HG02678 (cell line): Measurements from ENCODE around the gene ACTR2.
"Not testable (repeated sequence)": the region's sequence is repeated elsewhere in the genome, so short reads cannot be mapped to it uniquely, and the experiment has no call there.

Experiments
- ATAC-seq: cut with Tn5 transposase; IDR thresholded peaks from one replicate; pipeline ENCODE4 v1.9.1; 2021; ENCODE audit warnings: mild to moderate bottlenecking, moderate library complexity; ENCODE audit not compliant: unreplicated experiment

Gene ACTR2

DNA sequence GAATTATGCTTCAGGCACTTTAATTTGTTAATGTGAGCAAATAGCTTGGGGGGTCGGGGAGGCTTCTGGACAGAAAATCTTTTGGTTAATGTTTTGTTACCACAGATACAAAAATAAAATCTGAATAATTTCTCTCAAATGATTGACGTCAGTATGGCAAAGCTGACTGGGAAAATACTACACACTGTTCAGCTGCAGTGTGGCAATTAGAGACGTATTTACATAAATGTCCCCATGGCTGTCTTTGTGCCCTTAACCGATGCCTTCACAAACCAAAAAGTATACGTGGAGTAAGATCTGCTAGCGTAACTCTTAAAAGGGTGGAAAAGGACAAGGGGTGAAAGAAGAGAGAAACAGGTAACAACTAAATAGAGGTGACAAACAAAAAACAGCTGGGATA, 83.4 kb downstream of the ACTR2 start:
- no peak for ATAC-seq

DNA sequence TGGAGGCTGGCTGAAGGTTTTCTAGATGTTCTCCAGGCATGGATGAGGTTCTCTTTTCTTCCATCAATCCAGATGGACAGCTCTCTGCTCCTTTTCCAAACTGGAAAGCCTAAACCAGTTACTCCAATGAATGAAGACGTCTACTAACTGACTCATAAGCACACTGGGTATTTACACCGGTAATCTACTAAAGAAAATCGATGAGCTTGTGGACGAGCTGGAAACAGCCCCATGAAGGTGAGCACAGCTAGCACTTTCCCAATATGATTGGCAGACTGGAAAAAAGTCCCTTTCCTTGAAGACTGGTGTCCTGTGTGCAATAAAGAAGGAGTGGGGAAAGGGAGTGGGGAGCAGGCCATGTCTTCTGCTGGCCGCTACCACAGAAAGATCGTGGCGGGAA, 84.0 kb downstream of the ACTR2 start:
- no peak for ATAC-seq

DNA sequence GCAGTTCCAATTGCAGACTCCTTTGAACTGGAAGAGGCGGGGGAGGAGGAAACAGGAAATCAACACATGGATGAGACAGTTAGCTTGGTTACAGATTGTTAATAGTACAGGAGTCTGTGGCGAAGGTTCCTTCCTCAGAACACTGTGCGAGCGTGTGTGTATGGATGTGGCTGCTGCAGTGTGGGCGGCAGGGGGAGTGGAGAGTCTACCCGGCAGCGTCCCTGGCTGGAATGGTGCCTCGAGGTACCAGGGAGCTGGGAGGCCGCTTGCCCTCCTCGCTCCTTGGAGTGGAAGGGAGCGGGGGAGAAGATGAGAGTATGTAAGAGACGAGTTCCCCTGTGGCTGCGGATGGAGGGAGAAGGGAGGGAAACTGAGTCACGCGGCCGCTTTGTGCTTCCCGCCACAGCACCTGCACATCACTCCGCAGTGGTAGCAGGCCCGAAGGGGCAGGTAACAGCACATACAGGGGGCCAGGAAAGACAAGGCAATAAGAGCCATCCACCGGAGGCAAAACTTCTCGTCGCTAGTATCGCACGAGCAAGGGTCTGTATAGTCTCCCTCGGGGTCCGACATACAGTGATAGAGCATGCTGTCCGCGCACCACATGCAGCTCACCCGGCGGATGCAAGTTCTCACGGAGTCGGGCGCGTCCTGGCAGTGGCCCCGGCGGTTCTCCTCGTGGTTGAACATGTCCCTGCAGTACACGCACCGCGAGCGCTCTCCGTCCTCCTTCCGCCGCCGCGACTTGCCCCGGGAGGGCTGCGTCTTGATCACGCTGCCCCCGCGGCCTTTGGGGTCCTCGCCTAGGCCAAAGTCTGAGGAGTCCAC, 85.7 kb downstream of the ACTR2 start:
- no peak for ATAC-seq

DNA sequence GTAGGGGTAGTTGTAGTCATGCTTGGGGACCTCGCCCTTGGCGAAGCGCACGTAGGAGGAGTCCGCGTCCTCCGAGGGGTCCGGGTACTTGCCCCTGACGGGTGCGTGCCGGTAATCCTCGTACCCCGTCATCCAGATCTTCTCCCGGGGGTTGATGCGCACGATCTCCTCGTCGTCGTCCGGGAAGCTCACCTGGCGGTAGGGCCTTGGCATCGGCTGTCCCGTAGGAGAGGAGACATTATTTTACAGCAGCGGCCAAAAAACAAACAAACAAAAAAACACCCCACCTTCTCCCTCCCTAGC, 86.3 kb downstream of the ACTR2 start:
- ATAC-seq = no peak

DNA sequence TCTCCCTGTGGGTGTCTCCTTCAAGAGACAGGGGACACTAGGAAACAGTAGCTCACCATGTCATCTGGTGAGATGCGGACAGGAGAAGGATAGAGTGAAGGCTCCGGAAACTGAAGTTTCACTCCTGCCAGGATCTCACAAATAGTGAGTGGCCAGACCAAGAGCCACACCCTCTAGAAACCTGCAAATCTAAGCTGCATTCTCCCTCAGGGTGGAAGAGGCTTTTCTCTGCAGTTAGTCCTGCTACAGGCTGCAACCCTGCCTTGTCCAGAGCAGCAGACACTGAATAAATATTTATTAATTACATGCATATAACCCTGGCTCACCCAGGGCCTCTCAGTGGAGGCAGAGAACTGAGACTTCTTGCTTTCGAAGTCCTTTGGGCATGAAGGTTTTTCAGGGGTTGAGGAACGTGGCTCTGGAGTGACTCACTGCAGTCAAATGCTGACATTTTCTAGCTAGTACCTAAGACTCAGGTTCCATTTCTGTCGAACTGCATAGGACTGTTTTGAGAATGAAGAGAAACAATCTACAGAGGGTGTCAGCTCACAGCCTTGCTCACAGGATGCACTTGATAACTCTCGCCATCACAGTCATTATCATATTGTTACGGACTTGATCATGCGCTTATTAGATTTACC, 87.3 kb downstream of the ACTR2 start:
- no peak for ATAC-seq

DNA sequence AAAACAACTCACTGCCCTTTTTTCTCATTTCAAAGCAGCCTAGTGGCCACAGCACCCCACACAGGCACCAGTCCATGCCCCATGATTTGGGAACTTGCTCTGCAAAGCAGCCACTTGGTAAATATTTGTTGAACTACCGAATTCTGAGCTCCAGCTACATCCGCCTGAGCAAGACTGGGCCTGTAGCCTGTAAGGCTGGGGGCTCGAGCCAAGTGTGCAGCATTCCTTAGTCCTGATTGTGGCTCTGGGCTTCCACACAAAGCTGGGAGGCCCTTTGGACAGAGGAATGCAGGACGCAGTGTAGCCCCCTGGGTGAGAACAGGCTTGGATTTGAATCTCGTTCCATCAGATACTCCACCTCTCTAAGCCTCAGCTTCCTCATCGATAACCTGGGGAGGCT, 88.4 kb downstream of the ACTR2 start:
- no peak for ATAC-seq

DNA sequence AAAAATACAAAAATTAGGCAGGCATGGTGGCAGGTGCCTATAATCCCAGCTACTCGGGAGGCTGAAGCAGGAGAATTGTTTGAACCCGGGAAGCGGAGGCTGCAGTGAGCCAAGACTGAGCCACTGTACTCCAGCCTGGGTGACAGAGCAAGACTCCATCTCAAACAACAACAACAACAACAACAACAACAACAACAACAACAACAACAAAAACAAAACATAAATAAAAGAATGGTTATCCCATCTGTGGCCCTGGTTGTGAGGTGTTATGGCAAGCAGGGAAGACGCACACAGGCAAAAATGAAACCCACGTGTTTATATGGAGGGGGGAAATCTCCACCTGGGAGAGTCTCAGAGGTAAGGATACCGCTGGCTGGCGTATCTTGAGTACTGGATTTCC, 89.7 kb downstream of the ACTR2 start:
- not testable (repeated sequence) for ATAC-seq

DNA sequence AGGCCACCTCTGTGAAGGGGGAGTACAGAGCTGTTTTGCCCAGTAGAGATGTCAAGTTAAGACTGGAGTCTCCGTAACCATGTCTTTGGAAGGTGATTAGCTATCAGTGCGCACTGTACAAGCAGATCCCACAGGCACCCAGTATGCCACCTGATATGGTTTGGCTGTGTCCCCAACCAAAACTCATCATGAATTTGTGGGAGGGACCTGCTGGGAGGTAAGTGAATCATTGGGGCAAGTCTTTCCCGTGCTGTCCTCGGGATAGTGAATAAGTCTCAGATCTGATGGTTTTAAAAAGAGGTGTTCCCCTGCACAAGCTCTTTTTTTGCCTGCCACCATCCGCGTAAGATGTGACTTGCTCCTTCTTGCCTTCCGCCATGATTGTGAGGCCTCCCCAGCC, 90.2 kb downstream of the ACTR2 start:
- no peak for ATAC-seq

DNA sequence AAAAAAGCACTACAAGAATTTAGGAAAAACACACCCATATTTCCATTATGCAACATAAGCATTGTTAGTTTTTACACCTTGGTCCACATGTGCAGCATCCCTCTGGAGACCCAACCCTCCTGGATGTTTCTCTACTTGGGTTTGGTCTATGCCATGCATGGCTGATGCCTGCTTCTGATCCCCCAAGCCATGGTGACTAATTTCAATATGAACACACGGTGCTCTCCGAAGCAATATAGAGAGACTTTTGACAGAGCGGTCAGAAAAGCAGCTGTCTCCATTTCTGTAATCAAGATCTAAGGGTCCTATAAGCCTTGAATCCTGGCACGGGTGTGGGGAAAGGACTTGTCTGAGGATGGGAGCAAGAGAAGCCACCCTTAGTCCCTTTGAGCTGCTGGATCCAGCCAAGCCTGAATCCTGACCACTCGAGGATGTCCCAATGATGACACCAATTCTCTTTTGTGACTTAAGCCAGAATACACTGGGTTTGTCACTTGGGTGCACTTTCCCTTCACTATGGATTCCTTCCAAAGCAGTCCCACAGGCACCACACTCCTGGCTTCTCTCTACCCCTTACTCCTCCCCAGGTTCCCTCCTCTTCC, 91.5 kb downstream of the ACTR2 start:
- ATAC-seq = no peak

DNA sequence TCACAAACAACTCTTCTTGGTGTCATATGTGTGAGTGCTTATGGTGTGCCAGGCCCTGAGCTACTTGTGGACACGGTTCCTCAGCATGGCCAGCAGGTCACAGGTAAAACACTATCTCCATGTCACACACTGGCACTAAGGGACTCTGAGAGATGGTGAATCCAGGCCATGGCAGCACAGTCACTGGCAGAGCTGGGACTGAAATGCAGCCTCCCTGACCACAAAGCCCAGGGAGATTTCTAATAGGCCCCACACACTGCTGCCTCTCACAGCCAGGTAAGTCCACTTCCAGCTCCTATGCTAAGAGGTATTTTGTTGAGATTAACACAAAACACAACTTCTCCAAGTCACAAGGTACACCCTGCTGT, 92.0 kb downstream of the ACTR2 start:
- no peak for ATAC-seq

DNA sequence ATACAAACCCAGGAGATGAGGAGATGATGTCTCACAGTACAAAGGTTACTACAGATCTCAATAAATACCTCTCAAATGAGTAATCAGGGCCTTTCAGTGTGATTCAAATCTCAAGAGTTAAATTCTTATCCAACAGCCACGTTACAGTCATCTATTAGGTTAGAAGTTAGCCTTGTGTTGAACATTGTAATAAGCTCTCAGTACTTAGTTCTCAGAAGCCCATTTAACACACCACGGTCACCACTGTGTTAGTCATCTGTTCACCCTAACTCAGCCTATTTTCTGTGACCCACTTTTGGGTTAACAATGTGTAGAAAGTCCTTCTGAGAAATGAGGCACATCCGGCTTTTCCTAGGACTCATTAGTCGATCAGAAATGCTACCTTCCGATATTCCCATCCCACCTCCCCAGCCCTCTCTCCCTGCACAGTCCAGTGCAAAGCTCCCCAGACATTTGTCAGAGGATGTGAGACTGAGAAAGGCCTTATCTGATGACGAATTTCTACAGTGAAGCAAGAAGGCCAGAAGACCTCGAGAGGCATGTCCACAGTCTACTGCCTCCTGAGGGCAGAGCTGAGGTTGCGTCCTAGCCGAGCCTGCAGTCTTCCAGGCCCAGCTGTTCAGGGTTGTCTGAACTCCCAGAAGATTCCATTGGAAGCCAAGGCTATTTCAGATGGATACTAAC, 92.6 kb downstream of the ACTR2 start:
- peak; percentile 68 for ATAC-seq
